ENCODE results near the gene IL17RC.
A peak's percentile ranks its signal among the peaks of the same experiment; 100 is the strongest.
"Not testable (repeated sequence)": the region's sequence is repeated elsewhere in the genome, so short reads cannot be mapped to it uniquely, and the experiment has no call there.

Gene IL17RC

GRCh38 chr3:9916734-9917680 lies at the start of gene IL17RC:
Gene IL17RC, plus strand, starts transcription at chr3:9917098. Its CDS starts 218 bp downstream, at chr3:9917316.
- no peak for DNase-seq (ENCODE audit: low read depth)

GRCh38 chr3:9867106-9867505 lies 49.8 kb upstream of the IL17RC start:
- no peak for DNase-seq (ENCODE audit: low read depth)

GRCh38 chr3:9869955-9870354 lies 46.9 kb upstream of the IL17RC start:
- DNase-seq (ENCODE audit: low read depth), result no peak

GRCh38 chr3:9870978-9871377 lies 45.9 kb upstream of the IL17RC start:
- no peak for DNase-seq (ENCODE audit: low read depth)

- not testable (repeated sequence) for DNase-seq (ENCODE audit: low read depth)
These were observed 44.8 kb upstream of the IL17RC start for GRCh38 chr3:9872067-9872466.

GRCh38 chr3:9875448-9875847 lies 41.5 kb upstream of the IL17RC start:
- DNase-seq (ENCODE audit: low read depth), result no peak

- DNase-seq (ENCODE audit: low read depth), result not testable (repeated sequence)
These were observed 40.6 kb upstream of the IL17RC start for GRCh38 chr3:9876255-9876654.

- no peak for DNase-seq (ENCODE audit: low read depth)
These were observed 39.9 kb upstream of the IL17RC start for GRCh38 chr3:9876991-9877390.

GRCh38 chr3:9878700-9879099 lies 38.2 kb upstream of the IL17RC start:
- no peak for DNase-seq (ENCODE audit: low read depth)

GRCh38 chr3:9879830-9880549 lies 36.9 kb upstream of the IL17RC start, which contains the start of gene CIDEC:
Gene CIDEC, minus strand, starts transcription at chr3:9880253. Its CDS starts 1,767 bp downstream, at chr3:9878486.
- DNase-seq (ENCODE audit: low read depth), result no peak

- no peak for DNase-seq (ENCODE audit: low read depth)
These were observed 35.5 kb upstream of the IL17RC start for GRCh38 chr3:9881441-9881840.

GRCh38 chr3:9883706-9884554 lies 33.0 kb upstream of the IL17RC start:
- no peak for DNase-seq (ENCODE audit: low read depth)

GRCh38 chr3:9884555-9885165 lies 32.2 kb upstream of the IL17RC start:
- DNase-seq (ENCODE audit: low read depth), result no peak

- no peak for DNase-seq (ENCODE audit: low read depth)
These were observed 30.6 kb upstream of the IL17RC start for GRCh38 chr3:9886328-9886727.

- DNase-seq (ENCODE audit: low read depth), result no peak
These were observed 29.4 kb upstream of the IL17RC start for GRCh38 chr3:9887480-9887879.

GRCh38 chr3:9888540-9888939 lies 28.4 kb upstream of the IL17RC start:
- DNase-seq (ENCODE audit: low read depth), result no peak

- DNase-seq (ENCODE audit: low read depth), result no peak
These were observed 27.5 kb upstream of the IL17RC start for GRCh38 chr3:9889405-9889804.

- DNase-seq (ENCODE audit: low read depth), result peak; percentile 84
These were observed 26.4 kb upstream of the IL17RC start, which contains the start of gene JAGN1 for GRCh38 chr3:9890249-9891071. Gene JAGN1, plus strand, starts transcription at chr3:9890610. Its CDS starts 113 bp downstream, at chr3:9890723.

GRCh38 chr3:9891072-9891622 lies 25.8 kb upstream of the IL17RC start:
- DNase-seq (ENCODE audit: low read depth), result no peak

GRCh38 chr3:9893739-9894138 lies 23.2 kb upstream of the IL17RC start:
- no peak for DNase-seq (ENCODE audit: low read depth)
